Gastrocnemius medialis (tissue), 4 donors: Measurements from ENCODE around the gene RNU6-9.

Experiments used
- CTCF ChIP-seq, 5 experiments: fragments of 450-650 bp in 3 of 5; fragments of 200-600 bp in 2 of 5; sonication (generic) in 2 of 5; IDR thresholded peaks in 4 of 5; conservative IDR thresholded peaks in 1 of 5; 1 replicate in 4 of 5; 2 replicates in 1 of 5; pipeline ENCODE4 v1.5.1; 2016 to 2019; ENCODE audit warnings: antibody characterized with exemption in 5 of 5, mild to moderate bottlenecking in 3 of 5, moderate library complexity in 3 of 5
- POLR2A ChIP-seq, 2 donors: fragments of 450-650 bp; IDR thresholded peaks; one replicate each; pipeline ENCODE4 v1.6.1; 2017; ENCODE audit warnings: antibody characterized with exemption in 2 of 2, mild to moderate bottlenecking in 2 of 2, moderate library complexity in 2 of 2

GRCh38 chr19:919199-920050 lies 26.1 kb downstream of the RNU6-9 start:
- TF ChIP-seq CTCF (IDR thresholded peaks at IDR 0.05 in 4 of 5, conservative IDR thresholded peaks at IDR 0.05 in 1 of 5) (no peak), POLR2A (IDR thresholded peaks at IDR 0.05) (no peak)
